HepG2 (cell line): ENCODE data around the gene ASAP2. TPM values are rescaled to one million over a fixed set of nuclear protein-coding genes. Genes with fewer than 3 reads are reported as not detected.

Experiments used
- ATAC-seq: fragments of 200-7000 bp; cut with Tn5 transposase; 3 replicates; pipeline ENCODE4 v1.9.1; 2020; ENCODE audit warnings: mild to moderate bottlenecking, moderate library complexity
- BruUV-seq: library from RNA; stranded (reverse); fragments of 400-500 nt; replicated peaks from 2 replicates; lab custom pipeline; 2021; lab: Mats Ljungman, UMichigan
- CTCF ChIA-PET: fragments of 300-600 bp; formaldehyde crosslinking; extraction: SDS; loops from one replicate; lab custom pipeline; 2021; ENCODE audit warnings: low total read pairs, inconsistent platforms, low intra/inter-chr PET ratio; lab: Yijun Ruan, JAX
- POLR2A ChIA-PET: fragments of 350-600 bp; sonication (Branson Sonifier 250); formaldehyde crosslinking; loops from one replicate; lab custom pipeline; 2020; ENCODE audit warnings: antibody characterized with exemption, inconsistent platforms; lab: Yijun Ruan, JAX
- DNase-seq: peaks from one replicate; pipeline ENCODE4 v3.0.0-alpha.2; 2015; ENCODE audit warnings: low spot score
- FAIRE-seq: peaks from 3 replicates; lab custom pipeline; 2011; peaks lifted over from hg19 to GRCh38; lab: Jason Lieb, UNC
- H2AFZ ChIP-seq: one replicate; pipeline ENCODE4 v1.6.1; 2011; ENCODE audit warnings: low read length, inconsistent platforms
- H3K27ac ChIP-seq: fragments of 300-600 bp; 3 replicates; pipeline ENCODE4 v1.8.0; 2011; ENCODE audit warnings: mixed run types, mild to moderate bottlenecking, mixed read lengths, low read length, inconsistent platforms; ENCODE audit not compliant: insufficient read depth; ENCODE audit errors: extremely low read length
- H3K27me3 ChIP-seq, 2 experiments: fragments of 200-600 bp in 1 of 2; 2 replicates in 1 of 2; 3 replicates in 1 of 2; pipeline versions ENCODE4 v1.6.0 to v1.8.0; 2011; ENCODE audit warnings: low read length in 2 of 2, mild to moderate bottlenecking in 2 of 2, moderate library complexity in 2 of 2, inconsistent platforms in 1 of 2; ENCODE audit not compliant: insufficient read depth in 2 of 2, control insufficient read depth in 1 of 2
- H3K36me3 ChIP-seq, 2 experiments: fragments of 200-600 bp in 1 of 2; replicated peaks in 1 of 2; 2 replicates in 1 of 2; 3 replicates in 1 of 2; pipeline versions ENCODE4 v1.5.1 to v1.8.0; 2011; ENCODE audit warnings: low read length in 2 of 2, inconsistent platforms in 1 of 2; ENCODE audit not compliant: insufficient read depth in 2 of 2, control insufficient read depth in 1 of 2
- H3K4me1 ChIP-seq: 2 replicates; pipeline ENCODE4 v1.5.1; 2012; ENCODE audit warnings: low read length, inconsistent platforms; ENCODE audit not compliant: insufficient read depth
- H3K4me2 ChIP-seq: 2 replicates; pipeline ENCODE4 v1.6.0; 2011; ENCODE audit warnings: low read depth, low read length, inconsistent platforms
- H3K4me3 ChIP-seq, 3 experiments: fragments of 200-600 bp in 1 of 3; sonication (generic), shearing (Covaris generic) in 1 of 3; replicated peaks in 1 of 3; 2 replicates each; pipeline ENCODE4 v1.5.1; 2011 to 2016; ENCODE audit warnings: low read length in 3 of 3, inconsistent platforms in 2 of 3, low read depth in 2 of 3, mild to moderate bottlenecking in 2 of 3, control low read depth in 1 of 3, mixed read lengths in 1 of 3; ENCODE audit not compliant: insufficient read depth in 1 of 3
- H3K79me2 ChIP-seq: one replicate; pipeline ENCODE4 v1.6.1; 2011; ENCODE audit warnings: low read length, inconsistent platforms; ENCODE audit not compliant: insufficient read depth
- H3K9ac ChIP-seq: 2 replicates; pipeline ENCODE4 v1.6.0; 2011; ENCODE audit warnings: mild to moderate bottlenecking, low read depth, low read length, inconsistent platforms; ENCODE audit not compliant: insufficient read depth
- H3K9me3 ChIP-seq: 2 replicates; pipeline ENCODE4 v1.5.1; 2012; ENCODE audit warnings: mild to moderate bottlenecking, low read length
- H4K20me1 ChIP-seq: 2 replicates; pipeline ENCODE4 v1.6.0; 2011; ENCODE audit warnings: inconsistent platforms, mild to moderate bottlenecking, low read length, moderate library complexity; ENCODE audit not compliant: insufficient read depth
- ATF7-NPFF ChIP-seq: sonication (generic); formaldehyde crosslinking; IDR thresholded peaks from 2 replicates; pipeline ENCODE4 v1.8.1; 2023; ENCODE audit warnings: mild to moderate bottlenecking, low read depth, missing genetic modification reagents, moderate library complexity
- CENPT ChIP-seq: sonication (generic); formaldehyde crosslinking; IDR thresholded peaks from 2 replicates; pipeline ENCODE4 v1.8.0; 2022; ENCODE audit warnings: low read depth, mild to moderate bottlenecking, moderate library complexity, missing genetic modification reagents
- FOXO1 ChIP-seq: sonication (generic); formaldehyde crosslinking; IDR thresholded peaks from 2 replicates; pipeline ENCODE4 v1.4.0; 2020; ENCODE audit warnings: missing genetic modification reagents
- KLF11 ChIP-seq: IDR thresholded peaks from 2 replicates; pipeline ENCODE4 v1.6.1; 2016; ENCODE audit warnings: missing compliant biosample characterization
- RBFOX2 ChIP-seq: fragments of 200-400 bp; formaldehyde crosslinking; IDR thresholded peaks from 2 replicates; pipeline ENCODE4 v1.6.1; 2017; ENCODE audit warnings: low read depth, mild to moderate bottlenecking, low read length
- RNF2 ChIP-seq: fragments of 450-650 bp; conservative IDR thresholded peaks from 2 replicates; pipeline ENCODE4 v1.6.1; 2016; ENCODE audit warnings: low read depth
- SALL1 ChIP-seq: sonication (generic); formaldehyde crosslinking; IDR thresholded peaks from 2 replicates; pipeline ENCODE4 v1.8.0; 2022; ENCODE audit warnings: mild to moderate bottlenecking, missing genetic modification reagents
- SCMH1 ChIP-seq: sonication (generic); formaldehyde crosslinking; IDR thresholded peaks from 2 replicates; pipeline ENCODE4 v1.9.0; 2021; ENCODE audit warnings: missing genetic modification reagents, mild to moderate bottlenecking, borderline replicate concordance
- SMYD3 ChIP-seq: sonication (generic); formaldehyde crosslinking; IDR thresholded peaks from 2 replicates; pipeline ENCODE4 v1.8.1; 2023; ENCODE audit warnings: mild to moderate bottlenecking, missing genetic modification reagents
- TP53 ChIP-seq: sonication (generic); formaldehyde crosslinking; conservative IDR thresholded peaks from 2 replicates; pipeline ENCODE4 v1.4.0; 2020; ENCODE audit warnings: missing genetic modification reagents
- WIZ ChIP-seq: sonication (generic); formaldehyde crosslinking; IDR thresholded peaks from 2 replicates; pipeline ENCODE4 v1.5.1; 2020; ENCODE audit warnings: mild to moderate bottlenecking, missing genetic modification reagents
- ZBTB38 ChIP-seq: sonication (generic); formaldehyde crosslinking; IDR thresholded peaks from 2 replicates; pipeline ENCODE4 v1.5.1; 2020; ENCODE audit warnings: mild to moderate bottlenecking, missing genetic modification reagents
- ZNF569 ChIP-seq: sonication (generic); formaldehyde crosslinking; IDR thresholded peaks from 2 replicates; pipeline ENCODE4 v1.5.0; 2020; ENCODE audit warnings: mild to moderate bottlenecking, missing genetic modification reagents, moderate library complexity, borderline replicate concordance
- WGBS: methylation state at CpG from one replicate; pipeline ENCODE4 v1.1.6; 2017; ENCODE audit warnings: low lambda C conversion rate; 5-methylcytosine and 5-hydroxymethylcytosine counted together
- in situ Hi-C: cut with HindIII; loops from 2 replicates; pipeline ENCODE4 v1.10.0; 2017; ENCODE audit warnings: low pct_unique_long_range_greater_than_20kb; ENCODE audit not compliant: extremely low pct_ligation_motif_present
- intact Hi-C: fragments of 100-400 bp; cut with micrococcal nuclease; formaldehyde crosslinking; loops from one replicate; pipeline ENCODE4 v1.10.0; 2022; ENCODE audit not compliant: unreplicated experiment
- polyA plus RNA-seq, 8 experiments: library from polyadenylated mRNA; depleted of rRNA in 3 of 8; stranded (reverse) in 7 of 8; unstranded in 1 of 8; fragments of >200 nt; fragmentation: Illumina TruSeq in 4 of 8; extraction: Trizol in 4 of 8; gene quantifications; 2 replicates each; pipeline versions ENCODE4 v1.2.1 to v1.2.3, GENCODE V29; 2011 to 2016; ENCODE audit warnings: low read depth in 4 of 8, missing spikeins in 1 of 8, mixed read lengths in 1 of 8; ENCODE audit not compliant: insufficient read depth in 1 of 8
- total RNA-seq, 5 experiments: library from RNA; depleted of rRNA; stranded (reverse); fragments of >200 nt; fragmentation: Illumina TruSeq; extraction: Trizol; gene quantifications; 2 replicates each; pipeline ENCODE4 v1.2.3, GENCODE V29; 2016; ENCODE audit warnings: low read depth in 1 of 5

The ASAP2 gene
- total and polyA plus RNA-seq, 2 of the 13 experiments (the other 11 are each of a cell fraction or from before 2014, with no cell fraction given): 7.3 to 22.3 TPM

GRCh38 chr2:9356261-9356660 lies 149.6 kb downstream of the ASAP2 start (continued):
- no peak for TF ChIP-seq CENPT (CRISPR knock-in tag)
- TF ChIP-seq SMYD3 (CRISPR knock-in tag): no peak
- no peak for TF ChIP-seq SCMH1 (CRISPR knock-in tag)
- peak; percentile 43; the same call in 1 of the 2 replicates for TF ChIP-seq ZNF569 (CRISPR knock-in tag)
- TF ChIP-seq ATF7-NPFF: no peak
- peak; percentile 55; the same call in 1 of the 2 replicates for TF ChIP-seq ZBTB38 (CRISPR knock-in tag)
- no peak for TF ChIP-seq KLF11 (CRISPR knock-in tag)
- no peak for TF ChIP-seq WIZ (CRISPR knock-in tag)
- TF ChIP-seq RNF2: no peak
- no peak for TF ChIP-seq TP53 (CRISPR knock-in tag)
- peak; percentile 27; the same call in 1 of the 2 replicates for TF ChIP-seq SALL1 (CRISPR knock-in tag)
- no peak for TF ChIP-seq RBFOX2

GRCh38 chr2:9358846-9359245 lies 152.2 kb downstream of the ASAP2 start:
- H3K36me3 ChIP-seq: peaks cover 11 to 32% of the 10 kb centered on the region in 2 experiments
- DNase-seq (no peak), ATAC-seq (no peak)
- in situ Hi-C loops: no loop called here
- H4K20me1 ChIP-seq: no peaks in the 10 kb centered on the region
- H3K4me2 ChIP-seq: no peak overlapping the region
- H3K4me1 ChIP-seq: peaks cover 15% of the 10 kb centered on the region
- H3K79me2 ChIP-seq: no peaks in the 10 kb centered on the region
- CTCF ChIA-PET: no interaction called here
- intact Hi-C loops: no loop called here
- POLR2A ChIA-PET: no interaction called here
- H2AFZ ChIP-seq: no peak overlapping the region
- H3K9ac ChIP-seq: no peak overlapping the region
- 91% methylated on average over 1 of the region's 1 CpG for WGBS
- TF ChIP-seq FOXO1 (CRISPR knock-in tag): no peak
- TF ChIP-seq, all 625 proteins: peak for 0
- Histone ChIP-seq H3K27me3 (no peaks in the 10 kb centered on the region), H3K4me3 (no peak overlapping the region), H3K27ac (no peak overlapping the region), H3K9me3 (no peaks in the 10 kb centered on the region)
- FAIRE-seq: no peak
- BruUV-seq: no TSS peak
